HT-29 (cell line): ENCODE measurements around the gene SART1. TPM values are rescaled to one million over a fixed set of nuclear protein-coding genes. Genes with fewer than 3 reads are reported as not detected.
"Not testable (repeated sequence)": the region's sequence is repeated elsewhere in the genome, so short reads cannot be mapped to it uniquely, and the experiment has no call there.

ENCODE experiments used
- DNase-seq: peaks from one replicate; pipeline ENCODE4 v3.0.0-alpha.2; 2015; ENCODE audit warnings: low spot score
- total RNA-seq: library from RNA; depleted of rRNA; stranded (reverse); fragments of >200 nt; shearing (Covaris generic); gene quantifications from 2 replicates; pipeline ENCODE4 v1.2.3, GENCODE V29; 2014

The SART1 gene
- total RNA-seq, 1 experiment from 2014 or later, result 86.1 TPM

DNA sequence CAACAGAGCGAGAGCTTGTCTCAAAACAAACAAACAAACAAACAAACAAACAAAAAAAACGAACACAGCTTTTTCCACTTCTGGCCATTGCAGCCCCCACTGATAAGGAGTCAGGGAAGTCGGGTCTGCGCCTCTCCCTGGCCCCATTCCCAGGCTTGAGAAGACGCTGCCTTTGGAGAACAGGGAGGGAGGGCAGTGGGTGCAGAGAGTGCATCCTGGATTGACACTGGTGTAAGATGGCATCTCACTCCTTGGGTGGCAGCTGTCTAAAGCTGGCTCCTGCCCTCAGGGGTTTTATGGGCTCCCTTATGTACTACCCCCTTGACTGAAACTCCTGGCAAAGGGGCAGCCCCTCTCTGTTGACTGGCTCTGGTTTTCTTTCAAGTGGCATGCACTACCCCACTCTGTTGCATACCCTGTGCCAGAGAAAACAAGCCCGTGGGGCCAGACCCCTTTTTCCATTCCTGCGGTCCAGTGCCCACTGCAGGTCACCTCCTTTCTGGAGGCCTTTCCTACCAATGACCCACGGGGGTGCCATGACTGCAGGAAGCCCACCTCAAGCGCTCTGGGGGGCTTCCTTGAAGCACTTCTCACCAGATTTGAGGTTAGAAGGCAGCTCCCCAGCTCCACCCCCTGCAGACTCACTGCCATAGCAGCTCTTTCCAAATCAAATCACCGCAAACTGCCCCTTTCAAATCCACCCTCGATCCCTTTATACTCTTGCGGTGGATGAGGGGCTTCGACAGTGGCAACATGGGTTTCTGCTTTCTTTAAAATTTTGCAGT is 29.6 kb upstream of the SART1 start:
- no peak for DNase-seq

DNA sequence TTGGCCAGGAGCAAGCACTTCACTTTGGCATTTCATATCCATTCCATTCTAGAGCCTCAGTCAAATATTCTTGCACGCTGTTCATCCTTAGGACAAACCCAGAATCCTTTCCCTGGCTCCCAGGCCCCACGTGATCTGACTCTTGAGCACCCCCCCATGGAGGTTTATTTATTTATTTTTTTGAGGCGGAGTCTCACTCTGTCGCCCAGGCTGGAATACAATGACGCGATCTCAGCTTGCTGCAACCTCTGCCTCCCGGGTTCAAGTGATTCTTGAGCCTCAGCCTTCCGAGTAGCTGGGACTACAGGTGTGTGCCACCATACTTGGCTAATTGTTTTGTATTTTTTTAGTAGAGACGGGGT is 29.0 kb upstream of the SART1 start:
- DNase-seq, result no peak

- DNase-seq, result no peak
Measured at GRCh38 chr11:65934014-65934413, 27.5 kb upstream of the SART1 start.

GRCh38 chr11:65937766-65938165 is 23.8 kb upstream of the SART1 start:
- DNase-seq, result no peak

DNA sequence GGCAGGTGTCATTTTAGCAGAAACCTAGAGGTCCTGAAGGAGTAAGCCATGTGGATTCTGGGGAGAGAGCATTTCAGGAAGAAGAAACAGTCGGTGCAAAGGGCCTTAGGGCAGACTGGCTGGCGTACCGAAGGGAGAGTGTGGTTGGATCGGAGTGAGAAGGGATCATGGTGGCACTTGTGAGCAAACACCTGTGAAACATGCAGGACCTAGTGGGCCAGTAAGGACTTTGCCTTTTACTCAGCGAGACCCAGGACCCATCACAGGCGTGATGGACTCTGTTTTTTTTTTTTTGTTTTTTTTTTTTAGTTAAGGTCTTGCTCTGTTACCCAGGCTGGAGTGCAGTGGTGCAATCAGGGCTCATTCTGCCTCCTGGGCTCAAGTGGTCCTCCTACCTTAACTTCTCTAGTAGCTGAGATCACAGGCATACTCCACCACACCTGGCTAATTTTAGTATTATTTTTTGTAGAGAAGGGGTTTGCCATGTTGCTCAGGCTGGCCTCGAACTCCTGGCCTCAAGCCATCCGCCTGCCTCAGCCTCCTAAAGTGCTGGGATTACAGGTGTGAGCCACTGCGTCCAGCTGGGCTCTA is 19.7 kb upstream of the SART1 start:
- no peak for DNase-seq

- no peak for DNase-seq
Measured at GRCh38 chr11:65942531-65942930, 19.0 kb upstream of the SART1 start.

DNA sequence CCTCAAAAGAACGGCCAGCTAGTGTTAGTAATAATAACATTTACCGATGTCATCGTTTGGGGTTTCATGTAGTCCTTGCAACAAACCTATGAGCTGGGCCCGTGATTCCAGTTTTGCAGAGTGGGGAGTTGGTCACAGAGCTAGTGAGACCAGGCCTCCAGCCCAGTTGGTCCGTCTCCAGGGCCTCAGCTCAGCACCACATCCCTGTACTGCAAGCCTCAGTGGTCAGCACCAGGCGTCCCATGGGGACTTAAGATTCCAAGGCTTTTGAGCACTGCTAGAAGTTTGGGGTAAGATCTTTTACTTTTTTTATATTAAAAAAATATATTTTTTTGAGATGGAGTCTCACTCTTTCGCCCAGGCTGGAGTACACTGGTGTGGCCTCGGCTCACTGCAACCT is 17.3 kb upstream of the SART1 start:
- DNase-seq, result no peak

DNA sequence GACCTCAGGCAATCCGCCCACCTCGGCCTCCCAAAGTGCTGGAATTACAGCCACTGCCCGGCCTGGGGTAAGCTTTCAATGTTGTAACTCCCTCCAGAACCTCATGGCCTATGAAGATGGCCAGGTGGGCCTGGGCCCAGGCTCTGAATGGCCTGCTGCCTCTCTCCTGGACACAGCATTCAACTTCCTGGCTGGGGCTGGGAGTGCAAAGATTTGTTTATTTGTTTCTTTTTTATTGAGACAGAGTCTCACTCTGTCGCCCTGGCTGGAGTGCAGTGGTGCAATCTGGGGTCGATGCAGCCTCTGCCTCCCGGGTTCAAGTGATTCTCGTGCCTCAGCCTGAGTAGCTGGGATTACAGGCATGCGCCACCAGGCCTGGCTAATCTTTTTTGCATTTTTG is 16.8 kb upstream of the SART1 start:
- DNase-seq, result no peak

DNA sequence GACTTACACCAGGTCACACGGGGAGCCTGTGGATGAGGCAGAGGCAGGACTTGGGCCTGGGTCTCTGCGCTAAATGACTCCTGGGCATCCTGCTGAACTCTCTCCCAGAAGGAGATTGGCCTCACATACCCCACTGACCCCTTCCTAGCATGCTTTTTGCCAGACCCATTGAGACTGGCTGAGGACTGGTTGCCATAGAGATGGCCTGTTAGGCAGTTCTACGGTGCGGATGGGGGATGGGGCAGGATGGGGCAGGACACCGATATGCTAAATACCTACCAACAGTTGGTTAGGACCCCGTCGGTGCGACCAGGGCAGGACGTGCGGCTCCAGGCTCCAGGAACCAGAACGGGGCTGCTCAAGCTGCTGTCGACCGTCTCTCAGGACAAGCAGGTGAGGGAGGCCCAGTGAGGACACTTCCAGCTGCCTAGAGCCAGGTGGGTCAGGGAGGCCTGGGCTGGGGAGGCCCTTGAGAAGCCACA is 16.1 kb upstream of the SART1 start, which contains the start of gene TSGA10IP:
Gene TSGA10IP, plus strand, starts transcription at position 51 of the 482 bp plus-strand sequence. Its CDS starts 196 bp downstream, at position 247.
- DNase-seq, result no peak

- DNase-seq, result no peak
Measured at GRCh38 chr11:65945941-65946558, 15.5 kb upstream of the SART1 start.

GRCh38 chr11:65946655-65947054 is 14.9 kb upstream of the SART1 start:
- no peak for DNase-seq

- no peak for DNase-seq
Measured at GRCh38 chr11:65947133-65947532, 14.4 kb upstream of the SART1 start.

GRCh38 chr11:65947603-65948125 is 13.9 kb upstream of the SART1 start:
- DNase-seq, result no peak

DNA sequence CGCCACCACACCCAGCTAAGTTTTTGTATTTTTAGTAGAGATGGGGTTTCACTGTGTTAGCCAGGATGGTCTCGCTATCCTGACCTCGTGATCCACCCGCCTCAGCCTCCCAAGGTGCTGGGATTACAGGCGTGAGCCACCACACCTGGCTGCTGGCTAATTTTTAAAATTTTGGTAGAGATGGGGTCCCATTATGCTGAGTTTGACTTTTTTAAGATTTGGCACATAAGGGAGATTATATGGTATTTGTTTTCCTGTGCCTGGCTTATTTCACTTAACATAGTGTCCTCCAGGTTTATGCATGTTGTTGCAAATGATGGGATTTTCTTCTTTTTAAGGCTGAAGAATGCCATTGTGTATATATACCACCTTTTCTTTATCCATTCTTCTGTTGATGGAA is 10.8 kb upstream of the SART1 start:
- not testable (repeated sequence) for DNase-seq

GRCh38 chr11:65951641-65952040 is 9.9 kb upstream of the SART1 start:
- DNase-seq, result not testable (repeated sequence)

DNA sequence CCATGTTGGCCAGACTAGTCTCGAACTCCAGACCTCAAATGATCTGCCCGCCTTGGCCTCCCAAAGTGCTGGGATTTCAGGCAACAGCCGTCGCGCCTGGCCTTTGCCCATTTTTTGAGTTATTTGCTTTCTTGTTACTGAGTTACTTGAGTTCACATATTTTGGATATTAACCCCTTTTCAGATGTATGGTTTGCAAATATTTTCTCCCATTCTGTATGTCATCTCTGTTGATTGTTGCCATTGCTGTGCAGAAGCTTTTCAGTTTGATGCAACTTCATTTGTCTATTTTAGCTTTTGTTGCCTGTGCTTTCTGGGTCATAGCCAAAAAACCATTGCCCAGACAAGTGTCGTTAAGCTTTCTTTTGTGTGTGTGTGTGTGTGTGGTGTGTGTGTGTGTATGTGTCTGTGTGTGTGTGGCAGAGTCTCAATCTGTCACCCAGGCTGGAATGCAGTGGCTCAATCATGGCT is 9.4 kb upstream of the SART1 start:
- DNase-seq, result no peak

DNA sequence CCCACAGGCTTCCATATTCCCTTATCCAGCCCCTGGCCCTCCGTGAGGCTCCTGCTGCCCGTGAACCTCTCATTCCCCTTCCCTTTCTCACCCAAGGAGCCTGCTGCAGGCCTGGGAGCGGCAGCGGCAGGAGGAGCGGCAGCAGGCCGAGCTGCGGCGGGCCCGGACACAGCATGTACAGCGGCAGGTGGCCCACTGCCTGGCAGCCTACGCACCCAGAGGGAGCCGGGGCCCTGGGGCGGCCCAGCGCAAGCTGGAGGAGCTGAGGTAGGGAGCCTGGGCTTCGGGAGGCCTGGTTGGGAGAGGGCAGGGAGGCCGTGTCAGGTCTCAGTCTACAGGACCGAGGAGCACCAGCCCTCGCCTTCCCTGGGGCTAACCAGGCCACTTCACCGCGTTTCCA is 8.1 kb upstream of the SART1 start:
- DNase-seq, result no peak

DNA sequence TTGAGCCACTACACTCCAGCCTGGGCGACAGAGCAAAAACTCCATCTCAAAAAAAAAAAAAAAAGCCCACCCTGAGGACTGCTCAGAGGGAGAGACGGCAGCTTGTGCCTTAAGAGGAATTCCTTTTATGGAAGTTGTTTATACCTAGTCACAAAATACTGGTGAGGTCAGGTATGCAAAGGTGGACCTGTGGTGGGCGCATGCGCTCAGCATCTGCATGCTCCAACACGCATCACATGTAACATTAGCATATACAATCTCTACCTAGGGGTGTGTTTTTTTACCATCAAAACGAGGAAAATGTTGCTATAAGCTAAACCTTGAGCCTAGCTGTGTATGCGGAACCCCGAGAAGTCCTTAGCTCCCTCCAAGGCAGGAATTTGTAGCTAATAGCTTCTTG is 6.8 kb upstream of the SART1 start:
- DNase-seq, result no peak

DNA sequence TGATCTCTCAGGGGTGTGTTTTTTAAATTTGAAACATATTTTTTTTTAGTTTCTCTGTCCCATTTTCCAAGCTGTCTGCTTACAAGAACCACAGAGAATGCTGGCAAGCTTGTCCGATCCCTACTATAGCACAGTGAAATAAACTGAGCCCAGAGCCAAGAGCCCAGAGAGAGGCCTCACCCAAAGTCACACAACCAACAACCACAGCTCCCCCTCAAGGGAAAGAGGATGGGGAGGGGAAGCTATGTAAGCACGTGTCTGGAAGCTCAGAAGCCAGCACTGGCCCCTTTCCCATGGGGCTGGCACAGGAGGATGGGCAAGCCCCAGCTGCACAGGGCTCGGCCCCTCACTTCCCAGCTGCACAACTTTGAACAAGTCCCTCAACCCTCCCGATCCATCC is 3.2 kb upstream of the SART1 start:
- no peak for DNase-seq

GRCh38 chr11:65958774-65959420 is 2.6 kb upstream of the SART1 start:
- DNase-seq, result no peak

- no peak for DNase-seq
Measured at GRCh38 chr11:65960824-65961266, 689 bp upstream of the SART1 start.

DNA sequence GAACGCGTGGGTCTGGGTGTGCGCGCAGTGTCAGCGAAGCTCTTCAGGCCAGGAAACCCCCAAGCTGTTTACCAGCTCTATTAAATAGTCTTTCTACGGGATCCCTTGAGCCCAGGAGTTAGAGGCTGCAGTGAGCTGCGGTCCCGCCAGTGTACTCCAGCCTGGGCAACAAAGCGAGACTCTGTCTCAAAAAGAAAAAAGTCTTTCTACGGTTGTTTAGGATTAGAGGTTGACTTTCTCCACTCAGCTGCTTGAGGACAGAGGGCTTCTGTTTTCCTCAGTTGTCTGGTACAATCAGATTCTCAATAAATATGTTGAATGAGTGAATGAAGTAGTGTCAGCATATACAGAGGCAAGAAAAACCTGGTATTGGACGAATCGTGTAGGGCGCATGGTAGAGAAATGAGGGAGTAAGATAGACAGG is 619 bp downstream of the SART1 start:
- no peak for DNase-seq
